Stimulated activated CD8-positive, alpha-beta memory T cell treated with anti-CD3 and anti-CD28 coated beads, Interleukin-2, amount 100 ng/mL, for 48 hours (primary cell): ENCODE measurements around the gene ARHGAP40.

Experiments
- DNase-seq, 2 donors: peaks; one replicate each; pipeline ENCODE4 v3.0.0-alpha.2; 2020; ENCODE audit warnings: low read depth in 2 of 2

Gene ARHGAP40

DNA sequence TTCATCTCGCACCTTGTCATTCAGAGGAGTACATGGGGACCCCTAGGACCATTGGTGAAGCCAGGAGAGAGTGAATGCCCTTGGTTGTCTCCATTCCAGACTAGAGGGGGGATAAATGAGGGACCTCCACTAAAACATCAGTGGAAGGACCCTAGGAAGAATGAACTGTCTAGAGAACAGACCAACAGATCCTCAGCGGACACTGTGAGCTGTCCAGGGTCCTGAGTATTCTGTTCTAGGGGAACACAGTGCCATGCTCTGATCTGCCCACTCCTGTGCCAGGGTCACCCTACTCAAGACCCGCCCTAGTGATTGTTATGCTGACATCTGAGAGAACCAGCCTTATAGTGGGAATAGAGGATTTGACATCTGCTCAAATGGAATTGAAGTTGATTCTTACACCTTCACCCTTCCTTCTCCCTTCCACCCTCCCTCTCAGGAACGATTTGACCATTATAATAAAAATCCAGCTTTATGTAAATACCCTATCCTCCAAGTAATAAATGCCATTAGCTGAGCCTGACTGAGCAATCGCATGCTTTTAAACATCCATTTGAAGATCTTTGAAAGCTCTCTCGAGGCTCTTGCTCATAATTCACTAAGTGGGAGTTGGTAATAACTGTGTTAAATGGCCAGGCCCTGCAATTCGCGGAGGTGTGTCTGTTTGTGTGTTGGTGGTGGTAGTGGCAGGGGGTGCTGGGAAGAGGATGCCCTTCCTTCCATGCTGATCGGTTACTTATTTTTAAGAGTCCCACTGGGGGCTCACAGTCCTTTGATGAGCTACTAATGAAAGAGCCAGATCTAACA, 79.1 kb downstream of the ARHGAP40 start:
- no peak for DNase-seq

DNA sequence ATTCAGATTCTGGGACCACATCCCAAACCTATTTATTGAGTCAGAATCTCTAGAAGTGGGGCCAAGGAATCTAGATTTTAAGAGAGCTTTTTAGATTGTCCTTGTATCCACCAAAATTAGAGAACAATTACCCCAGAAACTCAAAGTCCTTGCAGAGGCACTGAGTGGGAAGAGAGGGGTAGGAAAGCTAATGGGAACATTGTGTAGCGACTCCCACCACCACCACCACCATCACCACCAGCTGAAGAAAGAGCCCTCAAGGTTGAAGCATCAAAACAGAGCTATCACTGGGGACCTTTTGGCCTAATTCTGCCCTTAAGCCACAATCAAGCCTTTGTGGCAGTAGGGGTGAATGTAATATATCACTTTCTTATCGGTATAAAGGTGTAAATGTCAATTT, 83.7 kb downstream of the ARHGAP40 start:
- DNase-seq: no peak

DNA sequence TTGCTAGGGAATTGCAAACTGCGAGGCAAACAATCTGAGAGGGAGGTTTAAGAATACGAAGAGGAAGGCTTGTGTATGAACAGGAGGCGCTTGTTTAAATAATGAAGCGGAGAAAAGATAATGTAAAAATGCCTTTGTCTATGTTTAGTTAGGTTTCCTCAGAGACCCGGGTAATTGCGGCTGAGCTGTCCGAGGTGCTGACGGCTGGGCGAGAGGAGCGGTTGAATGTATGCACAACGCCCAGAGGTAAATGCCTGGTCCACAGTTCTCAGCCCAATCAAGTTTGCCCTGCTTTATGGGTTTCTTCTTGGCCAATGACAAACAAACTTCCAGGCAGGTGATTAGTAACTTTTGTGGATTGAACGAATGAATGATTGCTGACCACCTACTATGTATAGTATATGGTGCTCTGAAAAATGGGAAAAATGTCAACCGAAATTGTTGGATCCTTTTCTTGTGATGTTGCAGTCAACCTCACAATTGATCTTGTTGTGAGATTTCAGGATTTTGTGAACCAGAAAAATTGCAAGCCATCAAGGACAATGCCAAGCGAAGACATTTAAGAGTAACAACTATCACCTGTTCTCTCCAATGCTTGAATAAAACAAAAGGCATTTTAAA, 84.4 kb downstream of the ARHGAP40 start:
- DNase-seq: peak; percentile 12 to 17

DNA sequence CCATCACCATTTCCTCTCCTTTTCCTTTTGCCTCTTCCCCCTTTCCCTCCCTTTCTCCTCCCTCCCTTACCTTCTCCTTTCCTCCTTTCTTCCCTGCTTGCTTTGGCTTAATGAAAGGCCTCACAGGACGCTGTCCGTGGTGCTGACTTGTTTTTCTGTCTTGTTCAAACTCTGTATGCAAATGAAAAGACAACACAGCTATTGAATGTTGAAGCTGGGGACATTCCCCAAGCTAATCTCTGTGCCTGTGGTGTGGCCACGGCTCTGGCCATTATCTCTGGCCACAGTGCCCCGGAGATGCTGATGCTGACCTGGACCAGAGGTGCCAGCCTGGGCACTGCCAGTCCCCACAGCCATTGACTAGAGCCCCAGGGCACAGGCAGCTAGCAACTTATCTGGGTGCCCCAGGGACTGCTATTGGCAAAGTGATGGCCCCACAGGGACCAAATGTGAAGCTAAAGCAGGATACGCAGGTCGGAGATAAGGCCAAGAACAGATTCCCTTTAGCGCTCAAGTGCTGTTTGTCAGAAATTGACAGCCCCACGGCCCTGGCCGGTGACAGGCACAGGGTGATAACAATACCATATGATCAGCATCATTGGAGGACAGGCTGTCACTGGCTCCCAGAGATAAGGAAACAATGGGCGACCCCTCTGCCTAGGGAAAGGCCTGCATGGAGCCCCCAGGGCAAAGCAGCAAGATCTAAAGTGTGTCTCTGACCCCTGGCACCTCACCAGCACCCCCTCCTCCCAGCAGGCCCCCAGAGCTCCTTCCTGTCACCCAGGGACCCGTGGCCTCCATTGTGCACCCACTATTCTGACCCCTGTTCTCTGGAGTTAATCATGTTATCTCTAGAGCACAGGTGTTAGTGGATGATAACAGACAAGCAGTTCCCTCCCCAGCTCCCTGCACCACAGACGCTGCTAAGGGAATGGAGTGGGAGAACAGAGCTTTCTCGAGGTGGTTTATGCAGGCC, 91.1 kb downstream of the ARHGAP40 start:
- DNase-seq: peak; percentile 13 to 20

DNA sequence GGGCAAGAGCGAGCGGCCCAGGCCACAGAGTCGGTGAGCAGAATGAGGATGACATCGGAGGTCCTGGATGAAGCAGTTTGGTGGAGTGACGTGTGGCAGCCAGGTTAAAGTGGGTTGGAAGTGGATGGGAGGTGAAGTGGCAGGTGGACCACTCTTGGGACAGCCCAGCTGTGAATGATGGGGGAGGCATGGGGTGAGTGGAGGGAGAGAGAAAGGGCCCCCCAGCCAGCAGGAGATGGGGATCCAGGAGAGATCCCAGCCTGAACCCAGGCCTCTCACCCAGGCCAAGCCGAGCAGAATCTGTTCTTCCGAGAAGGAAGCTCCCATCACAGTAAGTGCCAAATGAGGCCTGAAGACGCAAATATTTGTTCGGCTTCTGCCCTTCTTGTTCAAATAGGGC, 95.7 kb downstream of the ARHGAP40 start:
- DNase-seq: no peak

DNA sequence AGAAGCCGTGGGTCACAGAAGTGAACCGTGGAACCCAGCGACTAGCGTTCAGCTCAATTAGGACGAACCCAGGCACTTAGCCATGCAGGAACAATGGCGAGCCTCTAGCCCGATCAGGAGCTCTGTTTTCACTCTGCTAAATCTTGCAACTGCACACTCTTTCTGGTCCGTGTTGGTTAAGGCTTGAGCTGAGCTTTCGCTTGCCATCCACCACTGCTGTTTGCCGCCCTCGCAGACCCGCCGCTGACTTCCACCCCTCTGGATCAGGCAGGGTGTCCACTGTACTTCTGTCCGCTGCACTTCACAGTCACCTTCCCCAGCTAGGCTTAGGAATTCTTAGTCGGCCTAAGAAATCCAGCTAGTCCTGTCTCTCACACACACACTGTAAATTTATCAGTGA, 96.9 kb downstream of the ARHGAP40 start:
- no peak for DNase-seq

DNA sequence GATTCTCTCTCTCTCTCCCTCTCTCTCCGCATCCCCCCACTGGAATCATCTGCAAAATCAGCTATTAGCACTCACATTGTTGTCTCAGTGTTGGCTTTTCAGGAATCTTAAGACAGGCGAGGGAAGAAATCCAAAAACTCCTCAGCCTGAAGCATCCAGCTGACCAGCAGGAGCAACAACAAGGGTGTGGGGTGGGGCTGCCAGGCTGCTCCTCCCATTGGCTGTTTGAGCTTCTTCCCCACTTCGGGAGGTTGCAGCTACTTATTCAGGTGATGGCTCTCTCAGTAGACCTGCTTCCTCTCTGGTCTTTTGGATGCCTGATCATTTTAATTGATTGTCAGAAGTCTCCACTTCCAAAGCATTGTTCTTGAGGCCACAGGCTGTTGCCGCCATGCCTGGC, 98.5 kb downstream of the ARHGAP40 start:
- no peak for DNase-seq
